WTC11 (cell line): ENCODE results near the gene IMPDH1. TPM values are rescaled to one million over a fixed set of nuclear protein-coding genes. Genes with fewer than 3 reads are reported as not detected.

Experiments used
- ATAC-seq: fragments of 200-7000 bp; cut with Tn5 transposase; 2 replicates; pipeline ENCODE4 v1.10.0; 2021; ENCODE audit warnings: mild to moderate bottlenecking, moderate library complexity
- CTCF ChIA-PET: fragments of 300-600 bp; sonication (Branson Sonifier 250); formaldehyde crosslinking; loops from one replicate; lab custom pipeline; 2021; ENCODE audit warnings: antibody characterized with exemption; lab: Charles Lee
- POLR2A ChIA-PET: fragments of 350-600 bp; sonication (Branson Sonifier 250); formaldehyde crosslinking; loops from one replicate; lab custom pipeline; 2021; ENCODE audit warnings: antibody characterized with exemption; lab: Charles Lee
- DNase-seq: peaks from one replicate; pipeline ENCODE4 v3.0.0; 2021; ENCODE audit warnings: low spot score
- H3K27ac Mint-ChIP-seq: 2 replicates; pipeline ENCODE4 v1.8.0; 2021; ENCODE audit warnings: mixed read lengths
- H3K27me3 Mint-ChIP-seq: 2 replicates; pipeline ENCODE4 v1.8.0; 2021; ENCODE audit warnings: low read depth, mild to moderate bottlenecking, moderate library complexity, mixed read lengths
- H3K36me3 Mint-ChIP-seq: 2 replicates; pipeline ENCODE4 v1.8.0; 2021; ENCODE audit warnings: mixed read lengths
- H3K4me1 Mint-ChIP-seq: 2 replicates; pipeline ENCODE4 v1.8.0; 2022; ENCODE audit warnings: mixed read lengths
- H3K4me3 Mint-ChIP-seq: 2 replicates; pipeline ENCODE4 v1.8.0; 2021; ENCODE audit warnings: mild to moderate bottlenecking, moderate library complexity, mixed read lengths
- H3K9me3 Mint-ChIP-seq: 2 replicates; pipeline ENCODE4 v1.8.0; 2021; ENCODE audit warnings: mixed read lengths
- ATF1 ChIP-seq: sonication (generic); formaldehyde crosslinking; IDR thresholded peaks from 2 replicates; pipeline ENCODE4 v1.8.1; 2023; ENCODE audit warnings: mild to moderate bottlenecking, moderate library complexity, missing genetic modification reagents
- FOXK1 ChIP-seq: sonication (generic); formaldehyde crosslinking; IDR thresholded peaks from 2 replicates; pipeline ENCODE4 v1.8.0; 2022; ENCODE audit warnings: mild to moderate bottlenecking, moderate library complexity, missing genetic modification reagents
- FOXP1 ChIP-seq: sonication (generic); formaldehyde crosslinking; IDR thresholded peaks from 2 replicates; pipeline ENCODE4 v1.8.0; 2022; ENCODE audit warnings: missing genetic modification reagents, mild to moderate bottlenecking, moderate library complexity, borderline replicate concordance
- GABPB1 ChIP-seq: sonication (generic); formaldehyde crosslinking; IDR thresholded peaks from 2 replicates; pipeline ENCODE4 v1.8.1; 2023; ENCODE audit warnings: mild to moderate bottlenecking, missing genetic modification reagents
- KAT7 ChIP-seq: sonication (generic); formaldehyde crosslinking; IDR thresholded peaks from 2 replicates; pipeline ENCODE4 v1.8.1; 2023; ENCODE audit warnings: missing genetic modification reagents, mild to moderate bottlenecking, borderline replicate concordance
- TCF7 ChIP-seq: sonication (generic); formaldehyde crosslinking; IDR thresholded peaks from 2 replicates; pipeline ENCODE4 v1.8.0; 2022; ENCODE audit warnings: mild to moderate bottlenecking, low read depth, missing genetic modification reagents, moderate library complexity
- ZNF416 ChIP-seq: fragments of 250-450 bp; sonication (Bioruptor Pico); IDR thresholded peaks from 2 replicates; pipeline ENCODE4 v1.9.0; 2021; ENCODE audit warnings: mild to moderate bottlenecking, inconsistent platforms
- total RNA-seq: library from RNA; stranded (reverse); gene quantifications from 3 replicates; pipeline ENCODE4 v1.2.3, GENCODE V29; 2021
- TF ChIP-seq, protein P1 (sequence below): fragments of 250-450 bp; sonication (Bioruptor Pico); IDR thresholded peaks from 2 replicates; pipeline ENCODE4 v1.9.0; 2021; ENCODE audit warnings: mild to moderate bottlenecking, borderline replicate concordance
- TF ChIP-seq, protein P2 (sequence below): sonication (generic); formaldehyde crosslinking; IDR thresholded peaks from 2 replicates; pipeline ENCODE4 v1.8.1; 2022; ENCODE audit warnings: mild to moderate bottlenecking, missing genetic modification reagents, moderate library complexity, borderline replicate concordance

The IMPDH1 gene
- total RNA-seq, 1 experiment from 2014 or later: 54.2 TPM

DNA sequence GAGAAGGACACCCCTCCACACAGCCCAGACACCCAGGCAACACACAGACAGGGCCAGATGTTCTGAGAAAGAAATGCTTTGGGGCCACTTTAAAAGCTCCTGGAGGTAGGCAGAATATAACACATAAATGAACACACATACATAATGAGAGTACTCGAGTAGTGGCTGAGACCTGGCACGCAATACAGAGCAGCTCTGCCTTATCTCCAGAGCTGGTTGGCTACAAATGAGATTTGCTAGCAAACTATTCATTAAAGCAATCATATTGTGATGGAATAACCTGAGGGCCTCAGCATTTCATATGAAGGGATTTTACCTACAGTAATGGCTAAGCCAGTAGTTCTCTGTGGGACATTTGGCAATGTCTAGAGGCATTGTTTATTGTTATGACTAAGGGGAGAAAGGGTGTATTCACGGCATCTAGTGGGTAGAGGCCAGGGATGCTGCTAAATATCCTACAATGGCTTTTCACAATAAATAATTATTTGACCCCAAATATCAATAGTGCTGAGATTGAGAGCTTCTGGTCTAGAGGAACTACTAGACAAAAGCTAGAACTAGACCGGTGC, 5.5 kb upstream of the IMPDH1 start (continued):
- TF ChIP-seq, protein P1, sequence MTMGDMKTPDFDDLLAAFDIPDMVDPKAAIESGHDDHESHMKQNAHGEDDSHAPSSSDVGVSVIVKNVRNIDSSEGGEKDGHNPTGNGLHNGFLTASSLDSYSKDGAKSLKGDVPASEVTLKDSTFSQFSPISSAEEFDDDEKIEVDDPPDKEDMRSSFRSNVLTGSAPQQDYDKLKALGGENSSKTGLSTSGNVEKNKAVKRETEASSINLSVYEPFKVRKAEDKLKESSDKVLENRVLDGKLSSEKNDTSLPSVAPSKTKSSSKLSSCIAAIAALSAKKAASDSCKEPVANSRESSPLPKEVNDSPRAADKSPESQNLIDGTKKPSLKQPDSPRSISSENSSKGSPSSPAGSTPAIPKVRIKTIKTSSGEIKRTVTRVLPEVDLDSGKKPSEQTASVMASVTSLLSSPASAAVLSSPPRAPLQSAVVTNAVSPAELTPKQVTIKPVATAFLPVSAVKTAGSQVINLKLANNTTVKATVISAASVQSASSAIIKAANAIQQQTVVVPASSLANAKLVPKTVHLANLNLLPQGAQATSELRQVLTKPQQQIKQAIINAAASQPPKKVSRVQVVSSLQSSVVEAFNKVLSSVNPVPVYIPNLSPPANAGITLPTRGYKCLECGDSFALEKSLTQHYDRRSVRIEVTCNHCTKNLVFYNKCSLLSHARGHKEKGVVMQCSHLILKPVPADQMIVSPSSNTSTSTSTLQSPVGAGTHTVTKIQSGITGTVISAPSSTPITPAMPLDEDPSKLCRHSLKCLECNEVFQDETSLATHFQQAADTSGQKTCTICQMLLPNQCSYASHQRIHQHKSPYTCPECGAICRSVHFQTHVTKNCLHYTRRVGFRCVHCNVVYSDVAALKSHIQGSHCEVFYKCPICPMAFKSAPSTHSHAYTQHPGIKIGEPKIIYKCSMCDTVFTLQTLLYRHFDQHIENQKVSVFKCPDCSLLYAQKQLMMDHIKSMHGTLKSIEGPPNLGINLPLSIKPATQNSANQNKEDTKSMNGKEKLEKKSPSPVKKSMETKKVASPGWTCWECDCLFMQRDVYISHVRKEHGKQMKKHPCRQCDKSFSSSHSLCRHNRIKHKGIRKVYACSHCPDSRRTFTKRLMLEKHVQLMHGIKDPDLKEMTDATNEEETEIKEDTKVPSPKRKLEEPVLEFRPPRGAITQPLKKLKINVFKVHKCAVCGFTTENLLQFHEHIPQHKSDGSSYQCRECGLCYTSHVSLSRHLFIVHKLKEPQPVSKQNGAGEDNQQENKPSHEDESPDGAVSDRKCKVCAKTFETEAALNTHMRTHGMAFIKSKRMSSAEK (CRISPR knock-in tag): no peak
- TF ChIP-seq KAT7 (CRISPR knock-in tag): no peak
- no peak for TF ChIP-seq GABPB1

DNA sequence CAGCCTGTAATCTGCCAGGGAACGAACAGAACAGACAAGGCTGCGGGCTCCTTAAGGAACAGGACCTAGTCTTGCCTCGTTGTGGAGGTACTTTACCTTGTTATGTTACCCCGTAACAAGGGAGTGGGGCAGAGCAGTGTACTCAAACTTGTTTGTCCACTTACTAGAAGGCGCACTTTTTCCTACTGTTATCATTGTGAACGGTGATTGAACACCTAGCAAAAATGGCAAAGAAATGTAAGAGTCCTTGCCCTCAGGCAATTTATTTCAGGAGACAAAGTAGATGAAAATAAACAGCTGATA, 620 bp upstream of the IMPDH1 start:
- POLR2A ChIA-PET: no interaction called here
- H3K36me3 Mint-ChIP-seq: no peaks in the 10 kb centered on the region
- peak; percentile 10 for ATAC-seq
- no peak for DNase-seq
- H3K9me3 Mint-ChIP-seq: peaks cover 8% of the 10 kb centered on the region
- H3K27ac Mint-ChIP-seq: no peak overlapping the region; the same call in 1 of the 2 replicates
- peaks cover 25% of the 10 kb centered on the region for H3K4me1 Mint-ChIP-seq
- TF ChIP-seq TCF7 (CRISPR knock-in tag): no peak
- no peak for TF ChIP-seq ZNF416 (CRISPR knock-in tag)
- no peak for TF ChIP-seq ATF1 (CRISPR knock-in tag)
- no peak for TF ChIP-seq FOXP1 (CRISPR knock-in tag)
- TF ChIP-seq, protein P2, sequence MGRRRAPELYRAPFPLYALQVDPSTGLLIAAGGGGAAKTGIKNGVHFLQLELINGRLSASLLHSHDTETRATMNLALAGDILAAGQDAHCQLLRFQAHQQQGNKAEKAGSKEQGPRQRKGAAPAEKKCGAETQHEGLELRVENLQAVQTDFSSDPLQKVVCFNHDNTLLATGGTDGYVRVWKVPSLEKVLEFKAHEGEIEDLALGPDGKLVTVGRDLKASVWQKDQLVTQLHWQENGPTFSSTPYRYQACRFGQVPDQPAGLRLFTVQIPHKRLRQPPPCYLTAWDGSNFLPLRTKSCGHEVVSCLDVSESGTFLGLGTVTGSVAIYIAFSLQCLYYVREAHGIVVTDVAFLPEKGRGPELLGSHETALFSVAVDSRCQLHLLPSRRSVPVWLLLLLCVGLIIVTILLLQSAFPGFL: no peak
- H3K4me3 Mint-ChIP-seq: peak overlapping the region; percentile 91
- H3K27me3 Mint-ChIP-seq: peaks cover 80% of the 10 kb centered on the region
- CTCF ChIA-PET: interaction anchor here (0.7 to 4.4 kb wide), 7 partner anchors 14 to 51 kb away, joined by 3 to 47 read pairs (median 4); no protein-coding TSS in a partner anchor

DNA sequence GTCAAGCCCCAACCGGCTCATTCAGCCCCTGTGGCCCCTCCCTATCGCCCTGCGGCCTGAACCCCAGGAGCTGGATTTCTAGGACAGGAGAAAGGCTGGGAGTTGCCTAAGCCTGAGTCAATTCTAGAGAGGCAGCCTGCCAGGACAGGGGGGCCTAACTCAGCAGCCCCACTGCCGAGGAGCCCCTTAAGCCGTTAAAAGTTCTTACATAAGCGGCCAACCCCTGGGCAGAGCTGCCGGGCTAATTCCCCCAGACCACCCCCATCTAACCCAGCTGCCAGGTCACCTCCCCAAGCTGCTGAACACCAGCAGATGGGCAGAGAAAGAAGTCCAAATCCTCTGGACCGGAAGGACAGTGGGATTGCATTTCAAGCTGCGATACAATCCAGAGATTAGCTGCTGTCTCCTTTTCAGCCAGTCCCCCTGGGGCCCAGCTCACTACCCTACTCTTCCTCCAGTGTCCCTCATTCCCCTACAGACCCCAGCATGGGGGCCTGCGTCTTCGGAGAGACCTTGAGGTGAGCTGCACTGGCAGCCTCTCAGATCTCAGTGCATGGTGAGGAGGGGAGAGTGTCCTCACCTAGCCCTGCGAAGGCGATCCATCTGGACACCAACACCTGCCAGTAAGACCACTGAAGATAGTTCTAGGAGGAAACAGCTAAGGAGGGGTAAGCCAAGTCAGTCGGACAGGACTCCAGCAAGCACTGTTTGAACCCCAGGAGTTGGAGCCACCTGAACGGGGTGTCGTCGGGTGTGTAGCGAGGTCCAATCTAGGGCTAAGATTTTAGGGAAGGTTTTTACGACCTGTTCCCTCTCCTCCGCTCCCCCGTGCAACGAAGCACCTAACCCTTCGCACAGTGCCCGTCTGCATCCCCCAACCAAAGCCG, 830 bp downstream of the IMPDH1 start:
- Mint-ChIP-seq H3K27ac (no peak overlapping the region), H3K4me1 (peaks cover 36% of the 10 kb centered on the region), H3K27me3 (peaks cover 85% of the 10 kb centered on the region), H3K36me3 (no peaks in the 10 kb centered on the region), H3K4me3 (peak overlapping the region; percentile 70), H3K9me3 (peaks cover 8% of the 10 kb centered on the region)
- no peak for ATAC-seq
- POLR2A ChIA-PET: interaction anchor here (0.6 kb wide), 1 partner anchor 275 kb away, joined by 3 read pairs; no protein-coding TSS in a partner anchor
- DNase-seq: peak; percentile 46
- TF ChIP-seq, protein P1 (CRISPR knock-in tag): no peak
- 0 out of 2 replicates have a peak, but pooled peaks have one; percentile 22 for TF ChIP-seq FOXK1 (CRISPR knock-in tag)
- CTCF ChIA-PET: interaction anchor here (0.6 to 4.4 kb wide), 14 partner anchors 9 to 175 kb away, joined by 3 to 47 read pairs (median 4); no protein-coding TSS in a partner anchor
